AG09319 (cell line): ENCODE results near the gene CCDC138.

Source experiments
- DNase-seq: peaks from one replicate; pipeline ENCODE4 v3.0.0-alpha.2; 2010; ENCODE audit warnings: low read depth; ENCODE audit errors: extremely low read depth
- TF ChIP-seq, protein P1 (sequence below): IDR thresholded peaks from 2 replicates; pipeline ENCODE4 v1.5.1; 2011; ENCODE audit warnings: low read depth, mild to moderate bottlenecking, inconsistent platforms, low read length, moderate library complexity

The CCDC138 gene

DNA sequence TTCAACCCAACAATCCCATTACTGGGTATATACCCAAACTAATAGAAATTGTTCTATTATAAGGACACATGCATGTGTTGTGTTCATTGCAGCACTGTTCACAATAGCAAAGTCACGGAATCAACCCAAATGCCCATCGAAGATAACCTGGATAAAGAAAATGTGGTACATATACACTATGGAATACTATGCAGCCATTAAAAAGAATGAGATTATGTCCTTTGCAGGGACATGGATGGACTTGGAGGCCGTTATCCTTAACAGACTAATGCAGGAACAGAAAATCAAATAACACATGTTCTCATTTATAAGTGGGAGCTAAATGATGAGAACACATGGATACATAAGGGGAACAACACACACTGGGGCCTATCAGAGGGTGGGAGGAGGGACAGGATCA, 65.8 kb downstream of the CCDC138 start:
- DNase-seq, result no peak
- TF ChIP-seq, protein P1, sequence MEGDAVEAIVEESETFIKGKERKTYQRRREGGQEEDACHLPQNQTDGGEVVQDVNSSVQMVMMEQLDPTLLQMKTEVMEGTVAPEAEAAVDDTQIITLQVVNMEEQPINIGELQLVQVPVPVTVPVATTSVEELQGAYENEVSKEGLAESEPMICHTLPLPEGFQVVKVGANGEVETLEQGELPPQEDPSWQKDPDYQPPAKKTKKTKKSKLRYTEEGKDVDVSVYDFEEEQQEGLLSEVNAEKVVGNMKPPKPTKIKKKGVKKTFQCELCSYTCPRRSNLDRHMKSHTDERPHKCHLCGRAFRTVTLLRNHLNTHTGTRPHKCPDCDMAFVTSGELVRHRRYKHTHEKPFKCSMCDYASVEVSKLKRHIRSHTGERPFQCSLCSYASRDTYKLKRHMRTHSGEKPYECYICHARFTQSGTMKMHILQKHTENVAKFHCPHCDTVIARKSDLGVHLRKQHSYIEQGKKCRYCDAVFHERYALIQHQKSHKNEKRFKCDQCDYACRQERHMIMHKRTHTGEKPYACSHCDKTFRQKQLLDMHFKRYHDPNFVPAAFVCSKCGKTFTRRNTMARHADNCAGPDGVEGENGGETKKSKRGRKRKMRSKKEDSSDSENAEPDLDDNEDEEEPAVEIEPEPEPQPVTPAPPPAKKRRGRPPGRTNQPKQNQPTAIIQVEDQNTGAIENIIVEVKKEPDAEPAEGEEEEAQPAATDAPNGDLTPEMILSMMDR, result no peak

DNA sequence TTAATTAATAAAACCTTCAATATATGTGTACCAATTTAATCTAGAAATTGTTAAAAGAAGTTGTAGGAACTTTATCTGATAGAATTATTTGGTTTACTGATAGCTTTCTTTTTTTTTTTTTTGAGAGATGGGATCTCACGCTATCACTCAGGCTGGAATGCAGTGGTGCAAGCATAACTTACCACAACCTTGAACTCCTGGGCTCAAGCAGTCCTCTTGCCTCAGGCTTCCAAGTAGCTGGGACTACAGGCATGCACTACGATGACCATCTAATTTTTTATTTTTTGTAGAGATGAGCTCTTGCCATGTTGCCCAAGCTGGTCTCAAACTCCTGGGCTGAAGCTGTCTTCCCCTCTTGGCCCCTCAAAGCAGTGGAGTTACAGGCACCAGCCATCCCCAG, 66.8 kb downstream of the CCDC138 start:
- no peak for DNase-seq
- TF ChIP-seq, protein P1, result no peak

DNA sequence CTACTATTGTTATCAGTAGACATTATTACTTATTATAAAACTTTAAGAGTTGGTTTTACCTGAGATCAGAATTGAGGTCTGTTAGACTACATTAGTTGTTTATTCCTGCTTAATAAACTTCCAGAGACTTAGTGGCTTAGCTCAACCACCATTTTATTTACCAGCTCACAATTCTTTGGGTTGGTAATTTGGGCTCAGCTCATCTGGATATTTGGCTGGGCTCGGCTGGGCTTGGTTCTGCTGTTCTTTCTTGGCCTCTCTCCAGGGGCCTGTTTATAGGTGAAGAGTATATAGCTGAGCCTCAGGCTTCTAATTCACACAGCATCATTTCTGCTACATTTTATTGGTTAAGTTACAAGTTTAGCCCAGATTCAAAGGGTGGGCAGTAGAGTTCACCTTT, 67.9 kb downstream of the CCDC138 start:
- TF ChIP-seq, protein P1, result no peak
- DNase-seq, result no peak

DNA sequence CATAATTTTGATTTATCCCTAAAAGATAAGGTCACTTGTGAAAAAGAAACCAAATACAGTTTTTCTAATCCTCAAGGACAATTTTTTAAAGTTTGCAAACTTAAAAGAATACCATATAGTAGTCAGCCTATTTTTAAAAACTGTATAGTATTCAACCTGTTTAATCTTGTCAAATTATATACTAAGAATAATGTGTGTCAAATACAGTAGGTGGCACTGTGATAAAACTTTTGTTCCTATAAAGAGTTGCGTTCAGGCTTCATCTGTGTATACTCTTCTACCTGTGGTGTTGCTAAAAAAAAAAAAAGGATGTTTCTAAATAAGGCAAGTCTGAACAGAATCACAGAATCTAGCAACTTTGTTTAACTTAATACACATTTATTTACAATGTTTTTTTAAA, 68.6 kb downstream of the CCDC138 start:
- TF ChIP-seq, protein P1, result no peak; the same call in 1 of the 2 replicates
- no peak for DNase-seq

DNA sequence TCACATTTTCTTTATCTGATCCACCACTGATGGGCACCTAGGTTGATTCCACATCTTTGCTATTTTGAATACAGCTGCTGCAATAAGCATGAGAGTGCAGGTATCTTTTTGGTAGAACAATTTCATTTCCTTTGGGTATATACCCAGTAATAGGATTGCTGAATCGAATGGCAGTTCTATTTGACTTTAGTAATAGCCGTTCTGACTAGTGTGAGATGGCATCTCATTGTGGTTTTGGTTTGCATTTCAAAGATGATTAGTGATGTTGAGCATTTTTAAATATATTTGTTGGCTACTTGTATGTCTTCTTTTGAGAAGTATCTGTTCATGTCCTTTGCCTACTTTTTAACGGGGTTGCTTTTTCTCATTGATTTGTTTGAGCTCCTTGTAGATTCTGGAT, 72.3 kb downstream of the CCDC138 start:
- TF ChIP-seq, protein P1, result no peak
- no peak for DNase-seq

DNA sequence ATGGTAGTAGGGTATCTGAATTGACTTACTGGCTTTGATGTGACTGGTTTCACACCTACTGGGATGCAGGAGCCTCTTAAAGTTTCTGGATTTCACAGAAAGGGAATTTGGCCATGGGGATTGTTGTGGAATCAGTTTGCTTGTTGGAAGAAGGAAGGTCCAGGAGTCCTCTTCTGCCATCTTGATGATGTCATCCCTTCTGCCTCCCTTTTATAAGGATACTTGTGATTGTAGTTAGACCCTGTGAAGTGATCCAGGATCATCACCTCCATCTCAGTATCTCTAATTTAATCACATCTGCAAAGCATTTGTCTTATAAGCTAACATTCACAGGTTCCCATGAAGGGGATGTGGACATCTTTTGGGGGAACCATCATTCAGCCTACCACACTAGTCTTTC, 79.5 kb downstream of the CCDC138 start:
- no peak for DNase-seq
- TF ChIP-seq, protein P1, result no peak

DNA sequence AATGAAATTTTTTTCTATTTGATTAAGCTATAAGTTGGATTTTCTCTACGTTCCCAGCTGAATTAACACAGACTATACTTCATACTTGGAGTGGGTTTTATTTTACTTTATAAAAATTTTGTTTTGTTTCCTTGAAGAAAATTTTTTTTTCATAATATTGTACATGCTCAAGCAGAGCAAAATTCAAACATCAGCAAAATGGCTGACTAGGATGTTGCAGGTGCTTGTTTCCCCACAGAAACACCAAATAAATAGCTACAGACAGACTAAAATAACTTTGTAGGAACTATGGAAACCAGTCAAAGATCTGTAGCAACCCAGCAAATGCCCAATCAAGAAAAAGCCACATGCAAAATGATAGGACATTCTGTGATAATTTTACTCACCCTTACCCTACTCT, 82.3 kb downstream of the CCDC138 start:
- DNase-seq, result no peak
- TF ChIP-seq, protein P1, result no peak
